ENCODE measurements around the gene LITAFD.
"Not testable (repeated sequence)": the region's sequence is repeated elsewhere in the genome, so short reads cannot be mapped to it uniquely, and the experiment has no call there.

The LITAFD gene

GRCh38 chr16:8899709-8900317 lies 17.7 kb downstream of the LITAFD start:
- DNase-seq: no peak

DNA sequence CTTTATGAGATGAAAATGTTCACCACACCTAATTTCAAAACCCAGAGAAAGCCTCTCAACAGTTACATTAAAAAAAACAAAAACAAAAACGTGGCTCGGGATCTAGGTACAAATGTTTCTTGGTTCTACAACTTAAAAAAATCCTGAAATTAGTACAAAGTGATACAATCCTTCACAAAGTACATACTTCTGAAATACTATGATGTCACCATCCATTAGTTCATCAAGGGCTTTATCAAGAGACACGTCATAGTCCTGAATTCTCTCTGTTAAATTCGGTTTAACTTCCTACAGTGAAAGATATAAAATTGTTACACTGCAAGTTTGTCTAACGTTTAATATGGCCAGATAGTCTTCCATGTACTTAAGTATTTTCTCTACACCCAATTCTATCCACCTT lies 18.2 kb downstream of the LITAFD start:
- no peak for DNase-seq

GRCh38 chr16:8901320-8901861 lies 19.2 kb downstream of the LITAFD start:
- no peak for DNase-seq

DNA sequence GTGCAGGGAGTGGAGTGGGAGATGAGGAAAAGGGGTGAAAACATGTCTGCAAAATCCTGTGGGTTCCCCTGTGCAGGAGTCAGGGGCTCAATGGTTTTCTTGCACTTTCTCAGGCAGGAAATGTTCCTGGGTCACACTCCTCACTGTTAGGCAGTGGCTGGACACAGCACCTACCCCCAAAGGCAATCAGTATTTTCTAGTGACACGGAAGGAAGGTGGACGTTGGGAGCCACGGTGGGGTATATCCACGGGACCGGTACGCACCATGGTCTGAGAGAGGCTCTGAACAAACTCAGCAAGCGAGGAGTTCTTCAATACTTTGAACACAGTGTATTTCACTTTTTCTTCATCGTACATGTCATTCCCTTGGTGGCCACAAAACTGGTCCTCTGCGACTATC lies 20.9 kb downstream of the LITAFD start:
- no peak for DNase-seq

GRCh38 chr16:8904018-8904430 lies 21.9 kb downstream of the LITAFD start:
- DNase-seq: no peak

DNA sequence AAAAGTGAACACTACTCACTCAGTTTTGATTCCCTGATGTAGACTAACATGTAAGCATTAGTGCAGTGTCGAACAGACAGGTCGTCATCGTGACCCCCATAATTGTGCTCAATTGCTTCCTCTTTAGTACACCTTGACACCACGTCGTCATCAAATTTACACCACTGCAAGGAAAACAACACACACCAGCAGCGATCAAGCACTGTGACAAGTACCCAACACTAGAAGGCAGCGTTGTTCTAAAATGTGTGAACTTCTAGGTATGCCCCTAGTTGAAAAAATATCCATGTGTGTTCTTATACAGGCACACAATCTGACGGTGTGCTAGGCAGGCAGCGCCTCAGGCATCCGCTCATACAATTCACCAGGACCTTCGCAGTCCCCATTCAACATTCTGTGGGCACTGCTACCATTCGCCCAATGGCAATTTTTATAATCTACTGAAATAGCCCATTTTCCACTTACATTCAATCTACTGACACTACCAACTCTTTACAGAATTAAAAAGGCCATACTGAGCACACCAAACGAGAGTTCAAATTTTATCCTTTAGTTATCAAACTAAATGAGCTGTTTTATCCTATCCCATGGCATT lies 23.1 kb downstream of the LITAFD start:
- no peak for DNase-seq

GRCh38 chr16:8905795-8906591 lies 23.8 kb downstream of the LITAFD start:
- no peak for DNase-seq

DNA sequence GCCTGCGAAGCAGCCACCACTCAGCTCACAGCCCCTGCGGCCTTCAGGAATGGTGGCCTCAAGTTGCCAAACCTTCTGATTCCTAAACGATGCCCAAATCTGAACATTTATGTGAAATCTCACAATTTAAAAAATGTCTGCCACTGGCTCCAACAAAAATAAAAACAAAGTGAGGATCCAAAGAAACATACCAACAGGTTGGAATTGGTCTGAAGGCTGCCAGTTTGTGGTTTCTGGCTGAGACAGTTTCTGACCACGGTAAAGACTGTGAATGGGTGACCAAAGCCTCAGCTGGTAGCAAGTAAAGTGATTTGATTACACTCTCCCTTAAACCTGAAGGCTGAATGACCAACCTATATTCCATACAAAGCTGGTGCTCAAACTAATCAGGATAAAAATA lies 24.9 kb downstream of the LITAFD start:
- no peak for DNase-seq

DNA sequence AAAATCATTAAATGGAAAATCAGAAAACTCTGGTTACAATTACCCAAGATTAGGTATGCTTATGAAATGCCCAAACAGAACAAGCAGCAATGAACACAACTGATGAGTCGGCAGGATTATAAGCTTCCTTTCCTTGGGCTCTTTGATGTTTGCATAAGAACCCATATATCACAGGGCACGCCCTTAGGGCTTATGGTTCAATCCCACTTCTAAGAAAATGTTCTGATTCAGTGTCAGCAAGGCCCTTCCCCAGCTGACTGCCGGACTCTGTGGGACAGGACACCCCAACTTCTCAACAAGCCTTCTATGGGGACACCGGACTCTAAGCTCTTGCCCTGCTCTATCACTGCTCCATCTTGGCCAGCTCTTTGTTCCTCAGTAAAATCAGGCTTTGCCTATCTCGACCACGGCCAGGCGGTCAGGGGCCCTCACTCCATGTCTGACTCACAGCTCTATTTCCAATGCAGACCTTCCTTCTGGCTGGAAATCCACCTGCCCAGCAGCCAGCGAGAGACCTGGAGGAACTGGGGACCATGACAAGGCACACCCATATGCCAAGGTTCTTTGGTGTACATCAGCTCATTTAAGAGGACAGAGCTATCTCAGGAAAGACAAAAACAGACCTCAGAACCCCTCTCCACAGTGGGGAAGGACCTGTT lies 26.8 kb downstream of the LITAFD start:
- no peak for DNase-seq

- no peak for DNase-seq
Measured at GRCh38 chr16:8910811-8911210, 28.7 kb downstream of the LITAFD start.

- no peak for DNase-seq
Measured at GRCh38 chr16:8912793-8913192, 30.6 kb downstream of the LITAFD start.

DNA sequence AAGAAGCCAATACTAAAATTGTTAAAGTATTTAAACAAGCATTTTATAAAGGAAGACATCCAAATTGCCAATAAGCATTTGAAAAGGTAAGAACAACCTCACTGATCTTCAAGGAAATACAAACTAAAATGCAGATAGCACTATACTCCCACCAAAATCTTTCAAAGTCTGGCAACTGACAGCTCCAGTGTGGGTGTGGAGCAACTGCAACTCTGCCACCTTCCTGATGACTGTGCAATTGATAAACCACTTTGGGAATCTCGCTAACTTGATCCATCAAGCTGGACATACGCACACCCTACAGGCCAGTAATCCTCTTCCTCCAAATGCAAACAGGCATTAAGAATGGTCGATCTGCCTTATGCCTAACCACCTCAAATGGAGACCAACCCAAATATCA lies 31.9 kb downstream of the LITAFD start:
- DNase-seq: no peak

GRCh38 chr16:8915722-8916301 lies 33.7 kb downstream of the LITAFD start:
- no peak for DNase-seq

DNA sequence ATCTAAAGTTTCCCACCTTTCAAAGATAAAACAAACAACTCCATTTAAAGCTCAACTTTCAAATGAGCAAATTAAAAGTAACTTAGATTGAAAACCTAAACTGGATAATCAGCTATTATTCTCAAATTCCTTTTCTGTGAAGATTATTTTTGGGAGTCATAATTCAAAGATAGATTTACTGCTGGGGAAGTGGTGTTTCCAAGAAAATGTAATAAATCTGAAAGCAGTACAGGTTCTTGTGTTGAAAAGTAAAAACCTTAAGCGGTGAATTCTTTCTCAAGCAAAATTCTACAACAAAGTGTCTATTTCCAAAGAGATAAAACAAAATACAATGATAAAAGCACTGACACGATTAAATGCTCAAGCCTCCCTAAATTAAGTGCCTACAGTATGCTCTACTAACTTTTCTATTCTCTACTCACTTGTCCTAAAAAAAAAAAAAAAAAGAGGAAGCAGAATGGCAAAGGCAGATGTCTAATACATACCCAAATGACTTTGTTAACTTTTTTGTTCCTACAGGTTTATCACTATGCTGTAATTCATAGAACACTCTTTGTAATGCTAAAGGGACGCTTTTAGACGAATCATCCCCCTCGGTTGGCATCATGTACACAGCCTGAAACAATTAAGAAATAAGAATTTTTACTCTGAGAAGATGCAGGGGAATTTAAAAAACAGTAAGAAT lies 34.5 kb downstream of the LITAFD start:
- no peak for DNase-seq

DNA sequence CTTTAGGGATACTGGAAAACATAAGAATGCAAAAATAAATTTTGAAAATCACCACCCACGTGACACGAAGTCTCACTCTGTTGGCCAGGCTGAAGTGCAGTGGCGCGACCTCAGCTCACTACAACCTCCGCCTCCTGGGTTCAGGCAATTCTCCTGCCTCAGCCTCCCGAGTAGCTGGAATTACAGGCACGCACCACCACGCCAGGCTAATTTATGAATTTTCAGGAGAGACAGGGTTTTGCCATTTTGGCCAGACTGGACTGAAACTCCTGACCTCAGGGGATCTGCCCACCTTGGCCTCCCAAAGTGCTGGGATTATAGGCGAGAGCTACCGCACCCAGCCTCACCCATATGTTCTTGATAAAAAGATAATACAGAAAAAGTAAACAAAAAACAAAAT lies 35.2 kb downstream of the LITAFD start:
- DNase-seq: not testable (repeated sequence)

GRCh38 chr16:8919089-8919933 lies 37.2 kb downstream of the LITAFD start:
- no peak for DNase-seq

DNA sequence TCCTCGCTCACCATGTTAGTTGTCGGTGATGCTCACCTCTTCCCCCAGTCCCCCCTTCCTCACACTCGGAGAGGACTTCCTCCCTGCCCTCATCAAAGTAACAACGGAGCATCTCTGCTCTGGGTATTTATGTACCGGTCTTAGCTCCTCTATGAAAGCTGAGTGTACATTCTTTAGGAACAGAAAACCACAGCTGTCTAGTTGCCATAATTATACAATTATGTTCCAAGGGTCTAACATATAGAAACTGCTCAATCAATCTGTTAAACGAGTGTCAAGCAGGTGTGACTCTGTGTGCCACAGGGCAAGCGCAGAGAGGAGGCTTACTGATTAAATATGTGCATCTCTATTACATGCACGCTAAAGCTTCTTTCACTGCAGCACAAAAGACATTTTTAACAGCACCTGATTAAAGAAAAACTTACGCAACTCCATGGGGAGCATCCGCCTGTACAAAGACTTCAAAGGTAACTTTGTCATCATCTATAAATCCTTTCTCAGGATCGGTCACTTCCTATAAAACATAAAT lies 37.8 kb downstream of the LITAFD start:
- DNase-seq: no peak

DNA sequence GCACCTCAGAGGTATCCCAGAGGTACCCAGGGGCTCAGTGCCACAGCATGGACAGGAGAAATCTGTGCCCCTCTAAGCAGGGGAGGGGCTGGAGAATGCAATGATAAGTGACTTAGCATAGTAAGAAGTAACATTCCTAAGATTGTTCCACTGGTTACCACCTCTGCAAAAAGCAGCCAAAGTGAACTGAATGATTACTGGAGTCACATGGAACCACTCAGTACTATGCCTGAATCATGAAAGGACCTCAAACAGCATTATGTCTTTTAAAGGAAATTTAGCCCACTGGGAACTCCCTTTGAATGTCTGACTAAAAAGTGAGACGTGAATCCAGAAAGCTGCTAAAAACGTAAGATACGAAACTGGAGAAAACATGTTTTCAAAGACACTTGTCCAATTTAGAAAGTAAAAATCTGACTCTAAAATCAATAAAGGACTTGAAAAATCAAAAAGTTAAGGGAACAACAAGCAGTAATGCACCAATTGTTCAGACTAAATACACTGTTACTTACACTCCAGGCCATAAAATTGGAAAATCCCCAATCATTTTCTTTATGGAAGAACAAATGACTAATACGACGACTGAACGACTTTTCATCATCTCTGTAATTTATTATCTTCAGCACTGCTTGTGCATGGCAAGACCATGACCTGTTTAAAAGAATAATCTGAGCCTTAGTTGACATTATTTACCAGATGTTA lies 38.6 kb downstream of the LITAFD start:
- DNase-seq: no peak

GRCh38 chr16:8921347-8921984 lies 39.3 kb downstream of the LITAFD start:
- DNase-seq: no peak

DNA sequence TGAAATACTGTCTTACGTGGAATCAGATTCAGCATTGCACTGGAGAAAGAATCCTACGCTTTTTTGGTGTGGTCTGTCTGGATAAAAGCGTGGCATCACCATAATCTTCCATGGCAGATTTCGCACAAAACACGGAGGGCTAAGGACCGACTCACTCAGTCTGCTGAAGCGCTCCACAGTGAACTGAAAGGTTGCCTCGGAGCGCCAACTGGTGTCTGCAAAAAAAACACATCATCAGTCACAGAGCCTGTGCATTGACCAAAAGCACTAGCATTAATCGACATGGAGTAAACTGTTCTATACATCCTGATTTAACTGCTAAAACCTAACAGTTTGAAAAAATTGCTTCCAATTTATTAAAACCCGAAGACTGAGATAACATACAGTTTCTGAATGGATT lies 41.0 kb downstream of the LITAFD start:
- DNase-seq: no peak

Data from T1000 (cell line).